ENCODE data around the gene NAP1L3.

DNA sequence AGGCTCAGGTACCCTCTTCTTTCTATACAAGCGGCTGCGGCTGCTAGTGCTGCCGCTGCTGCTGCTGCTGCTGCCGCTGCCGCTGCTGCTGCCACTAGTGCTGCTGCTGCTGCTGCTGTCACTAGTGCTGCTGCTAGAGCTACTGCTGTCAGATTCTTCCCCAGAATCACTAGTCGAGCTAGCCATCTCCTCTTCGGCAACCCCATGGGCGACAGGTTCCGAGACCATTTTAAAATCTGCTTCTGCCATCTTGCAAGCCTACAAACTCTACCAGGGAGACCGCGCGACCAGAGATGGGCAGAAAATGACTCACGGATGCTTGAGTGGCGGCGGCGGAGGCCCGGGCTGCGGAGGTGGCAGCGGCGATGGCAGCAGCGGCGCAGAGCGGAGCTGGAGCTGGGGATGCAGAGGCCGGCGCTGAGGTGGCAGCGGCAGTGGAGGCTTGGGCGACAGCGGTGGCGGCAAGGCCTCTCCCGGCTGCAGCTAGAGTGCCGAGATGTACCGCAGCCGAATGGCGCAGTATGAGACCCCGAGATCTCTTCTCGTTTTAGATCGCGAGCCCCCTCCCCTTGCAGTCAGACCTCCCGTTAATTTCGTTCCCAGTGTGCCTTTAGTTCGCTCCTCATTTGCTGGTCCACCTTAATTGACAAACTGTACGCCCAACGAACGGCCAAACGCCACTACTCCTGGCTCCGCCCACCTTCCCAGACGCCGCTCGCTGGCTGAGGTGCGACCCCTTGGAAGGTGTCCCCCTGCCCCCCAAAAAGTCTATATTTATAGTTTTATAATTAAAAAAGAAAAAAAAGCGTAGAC, at the start of gene NAP1L3:
- TF ChIP-seq, protein P1, sequence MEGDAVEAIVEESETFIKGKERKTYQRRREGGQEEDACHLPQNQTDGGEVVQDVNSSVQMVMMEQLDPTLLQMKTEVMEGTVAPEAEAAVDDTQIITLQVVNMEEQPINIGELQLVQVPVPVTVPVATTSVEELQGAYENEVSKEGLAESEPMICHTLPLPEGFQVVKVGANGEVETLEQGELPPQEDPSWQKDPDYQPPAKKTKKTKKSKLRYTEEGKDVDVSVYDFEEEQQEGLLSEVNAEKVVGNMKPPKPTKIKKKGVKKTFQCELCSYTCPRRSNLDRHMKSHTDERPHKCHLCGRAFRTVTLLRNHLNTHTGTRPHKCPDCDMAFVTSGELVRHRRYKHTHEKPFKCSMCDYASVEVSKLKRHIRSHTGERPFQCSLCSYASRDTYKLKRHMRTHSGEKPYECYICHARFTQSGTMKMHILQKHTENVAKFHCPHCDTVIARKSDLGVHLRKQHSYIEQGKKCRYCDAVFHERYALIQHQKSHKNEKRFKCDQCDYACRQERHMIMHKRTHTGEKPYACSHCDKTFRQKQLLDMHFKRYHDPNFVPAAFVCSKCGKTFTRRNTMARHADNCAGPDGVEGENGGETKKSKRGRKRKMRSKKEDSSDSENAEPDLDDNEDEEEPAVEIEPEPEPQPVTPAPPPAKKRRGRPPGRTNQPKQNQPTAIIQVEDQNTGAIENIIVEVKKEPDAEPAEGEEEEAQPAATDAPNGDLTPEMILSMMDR (IDR thresholded peaks at IDR 0.05) = no peak
- TF ChIP-seq POLR2AphosphoS5 (IDR thresholded peaks at IDR 0.05) (no peak), POLR2A (IDR thresholded peaks at IDR 0.05) (no peak), EP300 (IDR thresholded peaks at IDR 0.05; ENCODE audit: low read depth) (no peak)
